SK-N-SH (cell line): Measurements from ENCODE around the gene RNF130. TPM values are rescaled to one million over a fixed set of nuclear protein-coding genes. Genes with fewer than 3 reads are reported as not detected.
"Not testable (repeated sequence)": the region's sequence is repeated elsewhere in the genome, so short reads cannot be mapped to it uniquely, and the experiment has no call there.

Source experiments
- CTCF ChIA-PET: fragments of 300-600, 350-600 bp; formaldehyde crosslinking; extraction: SDS; loops from one replicate; lab custom pipeline; 2021; lab: Yijun Ruan, JAX
- POLR2A ChIA-PET: fragments of 350-600 bp; sonication (Branson Sonifier 250); formaldehyde crosslinking; extraction: SDS; loops from one replicate; lab custom pipeline; 2020; ENCODE audit warnings: antibody characterized with exemption, inconsistent platforms; lab: Yijun Ruan, JAX
- DNase-seq: peaks from one replicate; pipeline ENCODE4 v3.0.0; 2012
- H2AFZ ChIP-seq: fragments of 200-600 bp; sonication (generic); 2 replicates; pipeline ENCODE4 v1.8.1; 2016; ENCODE audit warnings: antibody characterized with exemption, mild to moderate bottlenecking, low read depth
- H3F3A ChIP-seq: fragments of 200-600 bp; sonication (generic); replicated peaks from 2 replicates; pipeline ENCODE3; 2016; ENCODE audit warnings: antibody characterized with exemption, mild to moderate bottlenecking; ENCODE audit not compliant: insufficient read depth
- H3K27ac ChIP-seq, 2 experiments: fragments of 200-500 bp in 1 of 2; fragments of 200-600 bp in 1 of 2; sonication (Bioruptor generic) in 1 of 2; sonication (generic), shearing (Covaris generic) in 1 of 2; 2 replicates each; pipeline versions ENCODE4 v1.5.1 to v1.6.1; 2014 to 2016; ENCODE audit warnings: low read depth in 2 of 2, inconsistent platforms in 1 of 2, low read length in 1 of 2, mild to moderate bottlenecking in 1 of 2, mixed read lengths in 1 of 2
- H3K27me3 ChIP-seq: fragments of 200-600 bp; sonication (generic), shearing (Covaris generic); 2 replicates; pipeline ENCODE4 v1.6.1; 2016; ENCODE audit warnings: mixed run types; ENCODE audit not compliant: insufficient read depth
- H3K36me3 ChIP-seq, 2 experiments: fragments of 200-500 bp in 1 of 2; fragments of 200-600 bp in 1 of 2; sonication (Bioruptor generic) in 1 of 2; sonication (generic) in 1 of 2; replicated peaks in 1 of 2; 2 replicates each; pipeline versions ENCODE3 to v1.5.1; 2014 to 2016; ENCODE audit warnings: low read length in 1 of 2, mild to moderate bottlenecking in 1 of 2; ENCODE audit not compliant: insufficient read depth in 2 of 2, control insufficient read depth in 1 of 2
- H3K4me1 ChIP-seq, 2 experiments: fragments of 200-500 bp in 1 of 2; fragments of 200-600 bp in 1 of 2; sonication (Bioruptor generic) in 1 of 2; sonication (generic), shearing (Covaris generic) in 1 of 2; 2 replicates each; pipeline versions ENCODE4 v1.5.1 to v1.6.1; 2014 to 2016; ENCODE audit warnings: low read depth in 1 of 2, low read length in 1 of 2, mixed run types in 1 of 2; ENCODE audit not compliant: insufficient read depth in 2 of 2, control insufficient read depth in 1 of 2
- H3K4me2 ChIP-seq: fragments of 200-600 bp; sonication (generic), shearing (Covaris generic); 2 replicates; pipeline ENCODE4 v1.6.1; 2017; ENCODE audit warnings: mixed run types
- H3K4me3 ChIP-seq, 2 experiments: fragments of 200-500 bp in 1 of 2; fragments of 200-600 bp in 1 of 2; sonication (Bioruptor generic) in 1 of 2; sonication (generic), shearing (Covaris generic) in 1 of 2; 2 replicates each; pipeline versions ENCODE4 v1.5.1 to v1.8.1; 2014 to 2016; ENCODE audit warnings: low read depth in 2 of 2, inconsistent platforms in 1 of 2, low read length in 1 of 2, mild to moderate bottlenecking in 1 of 2, mixed read lengths in 1 of 2, moderate library complexity in 1 of 2
- H3K79me2 ChIP-seq: fragments of 200-600 bp; sonication (generic); 2 replicates; pipeline ENCODE4 v1.8.1; 2017; ENCODE audit warnings: mild to moderate bottlenecking; ENCODE audit not compliant: insufficient read depth
- H3K9ac ChIP-seq: fragments of 200-600 bp; sonication (generic); 2 replicates; pipeline ENCODE4 v1.6.1; 2017; ENCODE audit warnings: mixed run types
- H3K9me2 ChIP-seq: fragments of 200-600 bp; sonication (generic); 2 replicates; pipeline ENCODE4 v1.6.1; 2017; ENCODE audit warnings: mixed run types
- H3K9me3 ChIP-seq: fragments of 200-600 bp; sonication (generic); 2 replicates; pipeline ENCODE4 v1.6.1; 2017; ENCODE audit warnings: mixed run types, mild to moderate bottlenecking, moderate library complexity
- H4K20me1 ChIP-seq: fragments of 200-600 bp; sonication (generic); 2 replicates; pipeline ENCODE4 v1.6.1; 2017; ENCODE audit warnings: mild to moderate bottlenecking, mixed run types; ENCODE audit not compliant: insufficient read depth
- CHD2 ChIP-seq: fragments of 150-350 bp; IDR thresholded peaks from 2 replicates; pipeline ENCODE4 v1.6.1; 2018; ENCODE audit warnings: low read length; ENCODE audit not compliant: partially characterized antibody
- ELF1 ChIP-seq: IDR thresholded peaks from 2 replicates; pipeline ENCODE4 v1.4.0; 2012
- EP300 ChIP-seq, 2 experiments: IDR thresholded peaks; 2 replicates each; pipeline versions ENCODE4 v1.4.0 to v1.6.1; 2012; ENCODE audit warnings: borderline replicate concordance in 1 of 2, low read depth in 1 of 2, low read length in 1 of 2
- EZH2phosphoT487 ChIP-seq: fragments of 200-600 bp; sonication (generic); IDR thresholded peaks from 2 replicates; pipeline ENCODE4 v1.6.1; 2017; ENCODE audit warnings: low read depth, mixed run types, mild to moderate bottlenecking, antibody characterized with exemption, moderate library complexity, borderline replicate concordance
- FOXJ3 ChIP-seq: sonication (generic); formaldehyde crosslinking; IDR thresholded peaks from 2 replicates; pipeline ENCODE4 v1.5.1; 2020; ENCODE audit warnings: mild to moderate bottlenecking, missing genetic modification reagents
- FOXM1 ChIP-seq: IDR thresholded peaks from 2 replicates; pipeline ENCODE4 v1.4.0; 2012; ENCODE audit warnings: low read depth, mild to moderate bottlenecking
- GATA2 ChIP-seq: sonication (generic); formaldehyde crosslinking; IDR thresholded peaks from 2 replicates; pipeline ENCODE4 v1.5.0; 2020; ENCODE audit warnings: mild to moderate bottlenecking, missing genetic modification reagents
- JUND ChIP-seq: IDR thresholded peaks from 2 replicates; pipeline ENCODE4 v1.4.0; 2012
- MEF2A ChIP-seq: IDR thresholded peaks from 2 replicates; pipeline ENCODE4 v1.4.0; 2012; ENCODE audit warnings: low read depth, borderline replicate concordance
- MXI1 ChIP-seq: IDR thresholded peaks from 2 replicates; pipeline ENCODE4 v1.6.1; 2012; ENCODE audit warnings: mild to moderate bottlenecking, low read depth, low read length, improper control_type of control experiment
- NRF1 ChIP-seq: IDR thresholded peaks from 2 replicates; pipeline ENCODE4 v1.6.1; 2012; ENCODE audit warnings: low read depth, mild to moderate bottlenecking, low read length
- RCOR1 ChIP-seq: fragments of 150-350 bp; IDR thresholded peaks from 2 replicates; pipeline ENCODE4 v1.6.1; 2017; ENCODE audit warnings: antibody characterized with exemption, low read length
- RFX5 ChIP-seq: IDR thresholded peaks from 2 replicates; pipeline ENCODE4 v1.6.1; 2012; ENCODE audit warnings: mild to moderate bottlenecking, improper control_type of control experiment, low read length
- RXRA ChIP-seq: IDR thresholded peaks from 2 replicates; pipeline ENCODE4 v1.4.0; 2012; ENCODE audit warnings: low read depth, mild to moderate bottlenecking, borderline replicate concordance
- SIN3A ChIP-seq: IDR thresholded peaks from 2 replicates; pipeline ENCODE4 v1.6.1; 2012; ENCODE audit warnings: low read depth, mild to moderate bottlenecking, low read length, moderate library complexity, borderline replicate concordance
- TCF12 ChIP-seq: IDR thresholded peaks from 2 replicates; pipeline ENCODE4 v1.4.0; 2012
- WGBS: methylation state at CpG from one replicate; pipeline ENCODE4 v1.1.6; 2017; ENCODE audit warnings: low lambda C conversion rate; 5-methylcytosine and 5-hydroxymethylcytosine counted together
- polyA plus RNA-seq, 3 experiments: library from polyadenylated mRNA; depleted of rRNA; stranded (reverse); fragments of >200 nt; gene quantifications; 2 replicates each; pipeline ENCODE4 v1.2.3, GENCODE V29; 2012
- TF ChIP-seq, protein P1 (sequence below): IDR thresholded peaks from 2 replicates; pipeline ENCODE4 v1.6.1; 2012; ENCODE audit warnings: mild to moderate bottlenecking, low read depth, low read length, moderate library complexity
- TF ChIP-seq, protein P2 (sequence below): fragments of 200-600 bp; sonication (generic); IDR thresholded peaks from 2 replicates; pipeline ENCODE4 v1.6.1; 2017; ENCODE audit warnings: antibody characterized with exemption, mild to moderate bottlenecking, moderate library complexity
- TF ChIP-seq, protein P3 (sequence below): IDR thresholded peaks from 2 replicates; pipeline ENCODE4 v1.4.0; 2012; ENCODE audit warnings: low read depth
- TF ChIP-seq, protein P4 (sequence below): fragments of 150-350 bp; IDR thresholded peaks from 2 replicates; pipeline ENCODE4 v1.6.1; 2017; ENCODE audit warnings: antibody characterized with exemption, low read length, low read depth, borderline replicate concordance

The RNF130 gene
- polyA plus RNA-seq, 1 of the 3 experiments (the other 2 are of a cell fraction), result 41.4 TPM

DNA sequence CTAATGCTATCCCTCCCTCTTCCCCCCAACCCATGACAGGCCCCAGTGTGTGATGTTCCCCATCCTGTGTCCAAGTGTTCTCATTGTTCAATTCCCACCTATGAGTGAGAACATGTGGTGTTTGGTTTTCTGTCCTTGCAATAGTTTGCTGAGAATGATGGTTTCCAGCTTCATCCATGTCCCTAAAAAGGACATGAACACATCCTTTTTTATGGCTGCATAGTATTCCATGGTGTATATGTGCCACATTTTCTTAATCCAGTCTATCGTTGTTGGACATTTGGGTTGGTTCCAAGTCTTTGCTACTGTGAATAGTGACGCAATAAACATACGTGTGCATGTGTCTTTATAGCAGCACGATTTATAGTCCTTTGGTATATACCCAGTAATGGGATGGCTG lies 78.7 kb downstream of the RNF130 start:
- H3K9ac ChIP-seq, H3K4me2 ChIP-seq, H4K20me1 ChIP-seq, POLR2A ChIA-PET, H3K4me1 ChIP-seq, H3K79me2 ChIP-seq, DNase-seq, H2AFZ ChIP-seq, H3K9me3 ChIP-seq, H3K4me3 ChIP-seq, H3F3A ChIP-seq, H3K27me3 ChIP-seq, H3K27ac ChIP-seq, H3K9me2 ChIP-seq, H3K36me3 ChIP-seq: not testable (repeated sequence)
- CTCF ChIA-PET, result interaction anchor here (0.7 kb wide), 1 partner anchor 98 kb away, joined by 3 read pairs; no protein-coding TSS in a partner anchor
- WGBS, result 98% methylated on average over 4 of the region's 4 CpGs

DNA sequence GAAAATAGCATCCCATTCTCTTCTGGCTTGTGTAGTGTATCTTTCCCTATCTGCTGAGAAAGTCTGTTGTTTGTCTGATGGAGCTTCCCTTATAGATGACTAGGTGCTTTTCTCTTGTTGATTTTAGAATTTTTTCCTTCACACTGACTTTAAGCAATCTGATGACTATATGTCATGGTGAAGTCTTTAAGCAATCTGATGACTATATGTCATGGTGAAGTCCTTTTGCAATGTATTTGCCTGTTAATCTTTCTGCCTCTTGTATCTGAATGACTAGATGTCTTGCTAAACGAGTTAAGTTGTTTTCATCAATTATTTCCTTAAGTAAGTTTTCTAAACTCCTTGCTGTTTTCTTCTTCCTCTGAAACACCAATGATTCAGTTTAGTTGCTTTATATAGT lies 80.5 kb downstream of the RNF130 start:
- Histone ChIP-seq H3K27me3 (no peaks in the 10 kb centered on the region), H4K20me1 (no peaks in the 10 kb centered on the region), H3F3A (peaks cover 4% of the 10 kb centered on the region), H3K4me3 (no peak overlapping the region), H3K79me2 (no peaks in the 10 kb centered on the region), H3K4me2 (no peak overlapping the region), H3K27ac (no peak overlapping the region), H3K9ac (no peak overlapping the region), H3K4me1 (no peaks in the 10 kb centered on the region), H2AFZ (no peak overlapping the region), H3K9me3 (no peaks in the 10 kb centered on the region), H3K9me2 (no peaks in the 10 kb centered on the region), H3K36me3 (peaks cover 0 to 5% of the 10 kb centered on the region in 2 experiments)
- POLR2A ChIA-PET, result no interaction called here
- DNase-seq, result no peak
- CTCF ChIA-PET, result interaction anchor here (0.8 to 1.3 kb wide), 2 partner anchors 16 to 23 kb away, joined by 3 to 5 read pairs; no protein-coding TSS in a partner anchor
- WGBS, result 93% methylated on average over 1 of the region's 1 CpG
- no peak for TF ChIP-seq NRF1
- TF ChIP-seq TCF12, result no peak
- TF ChIP-seq SIN3A, result no peak
- TF ChIP-seq JUND, result no peak
- no peak for TF ChIP-seq MEF2A
- TF ChIP-seq RFX5, result no peak
- TF ChIP-seq, protein P1, sequence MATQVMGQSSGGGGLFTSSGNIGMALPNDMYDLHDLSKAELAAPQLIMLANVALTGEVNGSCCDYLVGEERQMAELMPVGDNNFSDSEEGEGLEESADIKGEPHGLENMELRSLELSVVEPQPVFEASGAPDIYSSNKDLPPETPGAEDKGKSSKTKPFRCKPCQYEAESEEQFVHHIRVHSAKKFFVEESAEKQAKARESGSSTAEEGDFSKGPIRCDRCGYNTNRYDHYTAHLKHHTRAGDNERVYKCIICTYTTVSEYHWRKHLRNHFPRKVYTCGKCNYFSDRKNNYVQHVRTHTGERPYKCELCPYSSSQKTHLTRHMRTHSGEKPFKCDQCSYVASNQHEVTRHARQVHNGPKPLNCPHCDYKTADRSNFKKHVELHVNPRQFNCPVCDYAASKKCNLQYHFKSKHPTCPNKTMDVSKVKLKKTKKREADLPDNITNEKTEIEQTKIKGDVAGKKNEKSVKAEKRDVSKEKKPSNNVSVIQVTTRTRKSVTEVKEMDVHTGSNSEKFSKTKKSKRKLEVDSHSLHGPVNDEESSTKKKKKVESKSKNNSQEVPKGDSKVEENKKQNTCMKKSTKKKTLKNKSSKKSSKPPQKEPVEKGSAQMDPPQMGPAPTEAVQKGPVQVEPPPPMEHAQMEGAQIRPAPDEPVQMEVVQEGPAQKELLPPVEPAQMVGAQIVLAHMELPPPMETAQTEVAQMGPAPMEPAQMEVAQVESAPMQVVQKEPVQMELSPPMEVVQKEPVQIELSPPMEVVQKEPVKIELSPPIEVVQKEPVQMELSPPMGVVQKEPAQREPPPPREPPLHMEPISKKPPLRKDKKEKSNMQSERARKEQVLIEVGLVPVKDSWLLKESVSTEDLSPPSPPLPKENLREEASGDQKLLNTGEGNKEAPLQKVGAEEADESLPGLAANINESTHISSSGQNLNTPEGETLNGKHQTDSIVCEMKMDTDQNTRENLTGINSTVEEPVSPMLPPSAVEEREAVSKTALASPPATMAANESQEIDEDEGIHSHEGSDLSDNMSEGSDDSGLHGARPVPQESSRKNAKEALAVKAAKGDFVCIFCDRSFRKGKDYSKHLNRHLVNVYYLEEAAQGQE, result no peak
- TF ChIP-seq, protein P2, sequence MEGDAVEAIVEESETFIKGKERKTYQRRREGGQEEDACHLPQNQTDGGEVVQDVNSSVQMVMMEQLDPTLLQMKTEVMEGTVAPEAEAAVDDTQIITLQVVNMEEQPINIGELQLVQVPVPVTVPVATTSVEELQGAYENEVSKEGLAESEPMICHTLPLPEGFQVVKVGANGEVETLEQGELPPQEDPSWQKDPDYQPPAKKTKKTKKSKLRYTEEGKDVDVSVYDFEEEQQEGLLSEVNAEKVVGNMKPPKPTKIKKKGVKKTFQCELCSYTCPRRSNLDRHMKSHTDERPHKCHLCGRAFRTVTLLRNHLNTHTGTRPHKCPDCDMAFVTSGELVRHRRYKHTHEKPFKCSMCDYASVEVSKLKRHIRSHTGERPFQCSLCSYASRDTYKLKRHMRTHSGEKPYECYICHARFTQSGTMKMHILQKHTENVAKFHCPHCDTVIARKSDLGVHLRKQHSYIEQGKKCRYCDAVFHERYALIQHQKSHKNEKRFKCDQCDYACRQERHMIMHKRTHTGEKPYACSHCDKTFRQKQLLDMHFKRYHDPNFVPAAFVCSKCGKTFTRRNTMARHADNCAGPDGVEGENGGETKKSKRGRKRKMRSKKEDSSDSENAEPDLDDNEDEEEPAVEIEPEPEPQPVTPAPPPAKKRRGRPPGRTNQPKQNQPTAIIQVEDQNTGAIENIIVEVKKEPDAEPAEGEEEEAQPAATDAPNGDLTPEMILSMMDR, result no peak
- TF ChIP-seq, protein P3, sequence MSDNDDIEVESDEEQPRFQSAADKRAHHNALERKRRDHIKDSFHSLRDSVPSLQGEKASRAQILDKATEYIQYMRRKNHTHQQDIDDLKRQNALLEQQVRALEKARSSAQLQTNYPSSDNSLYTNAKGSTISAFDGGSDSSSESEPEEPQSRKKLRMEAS, result no peak
- TF ChIP-seq, protein P4, sequence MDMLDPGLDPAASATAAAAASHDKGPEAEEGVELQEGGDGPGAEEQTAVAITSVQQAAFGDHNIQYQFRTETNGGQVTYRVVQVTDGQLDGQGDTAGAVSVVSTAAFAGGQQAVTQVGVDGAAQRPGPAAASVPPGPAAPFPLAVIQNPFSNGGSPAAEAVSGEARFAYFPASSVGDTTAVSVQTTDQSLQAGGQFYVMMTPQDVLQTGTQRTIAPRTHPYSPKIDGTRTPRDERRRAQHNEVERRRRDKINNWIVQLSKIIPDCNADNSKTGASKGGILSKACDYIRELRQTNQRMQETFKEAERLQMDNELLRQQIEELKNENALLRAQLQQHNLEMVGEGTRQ, result no peak
- TF ChIP-seq EP300 (IDR thresholded peaks at IDR 0.05; ENCODE audit: borderline replicate concordance in 1 of 2, low read depth in 1 of 2, low read length in 1 of 2), result no peak
- no peak for TF ChIP-seq FOXM1
- no peak for TF ChIP-seq CHD2
- TF ChIP-seq GATA2 (CRISPR knock-in tag), result no peak
- no peak for TF ChIP-seq RCOR1
- no peak for TF ChIP-seq EZH2phosphoT487
- TF ChIP-seq RXRA, result no peak
- TF ChIP-seq MXI1, result no peak
- no peak for TF ChIP-seq FOXJ3 (CRISPR knock-in tag)
- TF ChIP-seq ELF1, result no peak
